B cell (primary cell): ENCODE data around the gene BAHCC1.

Source experiments
- CTCF ChIP-seq: fragments of 200-600 bp; IDR thresholded peaks from one replicate; pipeline ENCODE4 v1.8.0; 2022; ENCODE audit warnings: antibody characterized with exemption, mild to moderate bottlenecking
- EZH2 ChIP-seq: IDR thresholded peaks from 2 replicates; pipeline ENCODE4 v1.6.1; 2012; ENCODE audit warnings: borderline replicate concordance, low read depth, mild to moderate bottlenecking, moderate library complexity, low read length; ENCODE audit not compliant: insufficient read depth, poor library complexity, severe bottlenecking

- no peak for TF ChIP-seq EZH2
- TF ChIP-seq CTCF, result no peak
Observed at GRCh38 chr17:81381632-81382577, 13.4 kb upstream of the BAHCC1 start.
